H54 (cell line): Measurements from ENCODE around the gene TNS3.

Source experiments
- DNase-seq: peaks from one replicate; pipeline ENCODE4 v3.0.0; 2011; ENCODE audit warnings: low spot score, mixed read lengths; ENCODE audit not compliant: insufficient read length
- FAIRE-seq: peaks from 3 replicates; lab custom pipeline; 2011; peaks lifted over from hg19 to GRCh38; lab: Jason Lieb, UNC
- POLR2A ChIP-seq: IDR thresholded peaks from 2 replicates; pipeline ENCODE4 v1.6.1; 2011; ENCODE audit warnings: low read depth, mild to moderate bottlenecking, low read length

Gene TNS3

DNA sequence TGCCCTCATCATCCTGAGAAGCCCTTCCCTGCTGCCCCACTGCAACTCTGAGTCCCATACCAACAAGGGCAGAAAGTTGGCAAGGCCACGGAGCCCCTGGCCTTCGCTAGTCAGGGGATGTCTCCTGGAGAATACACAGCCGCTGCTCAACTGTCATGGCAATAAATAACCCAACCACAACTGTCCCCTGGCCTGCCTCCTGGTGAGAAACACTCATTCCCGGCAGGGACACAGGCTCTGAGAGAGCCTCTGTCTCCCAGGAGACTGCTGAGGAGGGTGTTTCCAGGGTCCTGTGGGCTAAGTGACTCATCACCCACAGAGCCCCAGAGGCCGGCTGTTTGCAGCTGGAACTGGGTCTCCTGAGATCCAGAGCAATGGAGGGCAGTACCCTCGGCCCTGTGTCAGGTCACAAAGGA, 354.1 kb downstream of the TNS3 start:
- no peak for TF ChIP-seq POLR2A
- FAIRE-seq = peak; percentile 92
- DNase-seq = peak; percentile 97

DNA sequence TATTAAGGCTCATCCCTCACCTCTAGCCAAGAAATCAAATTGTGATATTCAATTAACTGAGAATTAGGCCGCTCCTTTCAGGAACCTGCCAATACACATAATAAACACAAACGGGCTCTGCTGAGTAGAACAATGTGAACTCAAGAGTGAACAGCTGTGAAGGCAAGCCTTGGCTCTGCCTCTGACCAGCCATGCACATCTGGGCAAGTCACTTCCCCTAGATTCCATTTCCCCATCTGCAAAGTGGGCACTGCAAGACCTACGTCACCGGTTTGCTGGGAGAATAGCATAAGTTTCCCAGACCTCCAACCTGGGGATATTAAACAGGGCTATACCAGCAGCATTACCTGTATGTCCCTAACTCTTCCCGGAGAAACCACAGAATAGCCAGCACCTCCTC, 355.2 kb downstream of the TNS3 start:
- FAIRE-seq (no peak), DNase-seq (no peak)
- no peak for TF ChIP-seq POLR2A

DNA sequence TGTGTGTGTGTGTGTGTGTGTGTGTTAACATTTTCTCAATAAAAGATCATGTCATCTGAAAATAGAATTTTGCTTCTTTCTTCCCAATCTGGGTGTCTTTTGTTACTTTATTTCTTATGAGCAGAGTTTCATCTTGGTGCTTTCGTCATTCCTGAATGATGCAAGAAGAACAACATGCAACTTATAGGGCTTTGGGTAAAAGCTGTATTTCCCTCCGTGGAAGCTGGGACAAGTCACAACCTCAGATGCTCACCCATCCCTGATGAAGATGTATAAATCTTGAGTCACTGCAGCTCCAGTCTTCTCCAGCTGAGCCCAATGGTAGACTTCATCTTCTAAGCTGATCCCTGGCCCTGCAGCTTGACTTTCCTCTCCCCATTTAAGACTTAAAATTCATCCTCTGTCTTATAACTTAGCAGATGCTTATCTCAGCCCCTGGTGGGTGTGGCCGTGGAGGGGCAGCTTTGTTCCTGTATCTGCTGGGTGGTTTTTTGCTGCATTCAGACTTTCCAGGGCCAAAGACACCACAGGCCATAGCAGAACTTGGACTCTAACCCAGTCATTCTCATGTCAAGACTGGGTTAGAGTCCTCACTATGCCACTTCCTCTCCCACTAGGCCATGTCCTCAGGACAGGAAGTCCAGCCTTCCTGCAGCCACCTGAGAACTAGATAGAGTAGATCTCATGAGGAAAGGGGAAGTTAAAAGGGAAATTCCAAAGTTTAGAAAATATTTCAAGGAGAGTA, 356.4 kb downstream of the TNS3 start:
- FAIRE-seq (no peak), DNase-seq (no peak)
- TF ChIP-seq POLR2A = no peak
